ENCODE data around the gene AP5B1. TPM values are rescaled to one million over a fixed set of nuclear protein-coding genes. Genes with fewer than 3 reads are reported as not detected.
"Not testable (repeated sequence)": the region's sequence is repeated elsewhere in the genome, so short reads cannot be mapped to it uniquely, and the experiment has no call there.

The AP5B1 gene
- total RNA-seq, 1 donor from 2014 or later, result 19.3 TPM

DNA sequence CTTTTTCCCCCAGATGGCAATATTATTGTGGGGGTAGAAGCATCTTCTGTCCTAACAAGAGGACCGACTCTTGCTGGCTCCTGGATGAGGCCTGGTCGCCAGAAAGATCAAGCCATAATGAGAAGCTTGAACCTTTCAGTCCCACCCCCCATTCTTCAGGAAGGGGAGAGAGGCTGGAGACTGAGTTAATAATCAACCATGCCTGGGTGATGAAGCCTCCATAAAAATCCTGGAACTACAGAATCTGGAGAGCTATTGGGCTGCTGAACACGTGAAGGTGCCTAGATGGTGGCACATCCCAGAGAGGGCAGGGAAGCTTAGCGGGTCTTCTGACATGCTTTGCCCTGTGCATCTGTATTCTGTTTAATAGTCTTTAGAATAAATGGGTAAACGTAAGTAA is 16.3 kb downstream of the AP5B1 start:
- Mint-ChIP-seq H3K36me3 (ENCODE audit: insufficient read depth) (peaks cover 3% of the 10 kb centered on the region), H3K27ac (no peak overlapping the region), H3K27me3 (no peaks in the 10 kb centered on the region), H3K4me1 (ENCODE audit: low read depth) (peaks cover 9% of the 10 kb centered on the region), H3K9me3 (ENCODE audit: low read depth) (peaks cover under 1% of the 10 kb centered on the region), H3K4me3 (ENCODE audit: low read depth) (no peak overlapping the region)
- TF ChIP-seq, protein P1, sequence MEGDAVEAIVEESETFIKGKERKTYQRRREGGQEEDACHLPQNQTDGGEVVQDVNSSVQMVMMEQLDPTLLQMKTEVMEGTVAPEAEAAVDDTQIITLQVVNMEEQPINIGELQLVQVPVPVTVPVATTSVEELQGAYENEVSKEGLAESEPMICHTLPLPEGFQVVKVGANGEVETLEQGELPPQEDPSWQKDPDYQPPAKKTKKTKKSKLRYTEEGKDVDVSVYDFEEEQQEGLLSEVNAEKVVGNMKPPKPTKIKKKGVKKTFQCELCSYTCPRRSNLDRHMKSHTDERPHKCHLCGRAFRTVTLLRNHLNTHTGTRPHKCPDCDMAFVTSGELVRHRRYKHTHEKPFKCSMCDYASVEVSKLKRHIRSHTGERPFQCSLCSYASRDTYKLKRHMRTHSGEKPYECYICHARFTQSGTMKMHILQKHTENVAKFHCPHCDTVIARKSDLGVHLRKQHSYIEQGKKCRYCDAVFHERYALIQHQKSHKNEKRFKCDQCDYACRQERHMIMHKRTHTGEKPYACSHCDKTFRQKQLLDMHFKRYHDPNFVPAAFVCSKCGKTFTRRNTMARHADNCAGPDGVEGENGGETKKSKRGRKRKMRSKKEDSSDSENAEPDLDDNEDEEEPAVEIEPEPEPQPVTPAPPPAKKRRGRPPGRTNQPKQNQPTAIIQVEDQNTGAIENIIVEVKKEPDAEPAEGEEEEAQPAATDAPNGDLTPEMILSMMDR (IDR thresholded peaks at IDR 0.05; ENCODE audit: unreplicated experiment), result no peak
- DNase-seq (ENCODE audit: low spot score, unreplicated experiment), result no peak

DNA sequence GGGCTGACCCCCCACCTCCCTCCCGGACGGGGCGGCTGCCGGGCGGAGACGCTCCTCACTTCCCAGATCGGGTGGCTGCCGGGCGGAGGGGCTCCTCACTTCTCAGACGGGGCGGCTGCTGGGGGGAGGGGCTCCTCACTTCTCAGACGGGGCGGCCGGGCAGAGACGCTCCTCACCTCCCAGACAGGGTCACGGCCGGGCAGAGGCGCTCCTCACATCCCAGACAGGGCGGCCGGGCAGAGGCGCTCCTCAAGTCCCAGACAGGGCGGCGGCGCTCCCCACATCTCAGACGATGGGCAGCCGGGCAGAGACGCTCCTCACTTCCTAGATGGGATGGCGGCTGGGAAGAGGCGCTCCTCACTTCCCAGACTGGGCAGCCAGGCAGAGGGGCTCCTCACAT is 18.0 kb downstream of the AP5B1 start:
- H3K27me3 Mint-ChIP-seq; DNase-seq (ENCODE audit: low spot score, unreplicated experiment); H3K4me3 Mint-ChIP-seq (ENCODE audit: low read depth); H3K9me3 Mint-ChIP-seq (ENCODE audit: low read depth); H3K27ac Mint-ChIP-seq; H3K36me3 Mint-ChIP-seq (ENCODE audit: insufficient read depth); H3K4me1 Mint-ChIP-seq (ENCODE audit: low read depth): not testable (repeated sequence)

DNA sequence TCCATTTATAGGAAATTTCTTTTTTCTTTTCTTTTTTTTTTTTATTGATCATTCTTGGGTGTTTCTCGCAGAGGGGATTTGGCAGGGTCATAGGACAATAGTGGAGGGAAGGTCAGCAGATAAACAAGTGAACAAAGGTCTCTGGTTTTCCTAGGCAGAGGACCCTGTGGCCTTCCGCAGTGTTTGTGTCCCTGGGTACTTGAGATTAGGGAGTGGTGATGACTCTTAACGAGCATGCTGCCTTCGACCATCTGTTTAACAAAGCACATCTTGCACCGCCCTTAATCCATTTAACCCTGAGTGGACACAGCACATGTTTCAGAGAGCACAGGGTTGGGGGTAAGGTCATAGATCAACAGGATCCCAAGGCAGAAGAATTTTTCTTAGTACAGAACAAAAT is 18.6 kb downstream of the AP5B1 start:
- H3K27me3 Mint-ChIP-seq; H3K4me3 Mint-ChIP-seq (ENCODE audit: low read depth); H3K36me3 Mint-ChIP-seq (ENCODE audit: insufficient read depth); H3K27ac Mint-ChIP-seq; H3K9me3 Mint-ChIP-seq (ENCODE audit: low read depth); H3K4me1 Mint-ChIP-seq (ENCODE audit: low read depth); DNase-seq (ENCODE audit: low spot score, unreplicated experiment): not testable (repeated sequence)

DNA sequence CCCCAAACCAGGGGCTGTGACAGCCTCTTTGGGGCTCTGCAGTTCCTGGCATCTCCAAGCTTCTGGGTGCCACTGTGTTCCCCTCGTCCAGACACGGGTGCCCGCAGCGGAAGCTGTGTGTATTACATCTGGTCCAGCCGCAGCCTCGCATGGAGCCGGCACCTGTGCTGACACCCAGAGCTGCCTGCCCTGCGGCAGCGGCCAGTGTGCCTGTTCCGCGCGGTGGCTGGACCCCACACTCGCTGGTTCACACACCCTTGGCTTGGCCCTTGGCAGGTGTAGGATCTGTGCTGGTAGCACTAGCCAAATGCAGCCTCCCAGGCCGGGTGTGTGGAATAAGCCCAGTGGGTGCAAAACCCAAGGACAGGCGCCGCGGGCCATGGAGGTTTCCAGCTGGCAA is 35.7 kb downstream of the AP5B1 start:
- no peak for DNase-seq (ENCODE audit: low spot score, unreplicated experiment)
- no peaks in the 10 kb centered on the region for H3K4me1 Mint-ChIP-seq (ENCODE audit: low read depth)
- TF ChIP-seq, protein P1 (IDR thresholded peaks at IDR 0.05; ENCODE audit: unreplicated experiment), result no peak
- peaks cover 43% of the 10 kb centered on the region for H3K27me3 Mint-ChIP-seq
- H3K36me3 Mint-ChIP-seq (ENCODE audit: insufficient read depth), result no peaks in the 10 kb centered on the region
- no peak overlapping the region for H3K4me3 Mint-ChIP-seq (ENCODE audit: low read depth)
- H3K9me3 Mint-ChIP-seq (ENCODE audit: low read depth), result no peaks in the 10 kb centered on the region
- H3K27ac Mint-ChIP-seq, result no peak overlapping the region

DNA sequence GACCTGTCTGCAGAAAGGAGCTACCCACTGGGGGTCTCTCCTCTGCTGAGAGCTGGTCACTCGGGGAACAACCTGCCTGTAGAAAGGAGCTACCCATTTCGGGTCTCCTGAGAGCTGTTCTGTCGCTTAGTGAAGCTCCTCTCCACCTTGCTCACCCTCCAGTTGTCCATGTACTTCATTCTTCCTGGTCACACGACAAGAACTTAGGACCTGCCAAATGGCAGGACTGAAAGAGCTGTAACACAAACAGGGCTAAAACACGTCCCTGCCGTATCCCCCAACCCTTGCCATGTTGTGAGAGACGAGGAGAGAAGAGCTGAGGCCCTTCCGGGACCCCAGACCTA is 36.1 kb downstream of the AP5B1 start:
- TF ChIP-seq, protein P1 (IDR thresholded peaks at IDR 0.05; ENCODE audit: unreplicated experiment), result no peak
- Mint-ChIP-seq H3K9me3 (ENCODE audit: low read depth) (no peaks in the 10 kb centered on the region), H3K4me3 (ENCODE audit: low read depth) (no peak overlapping the region), H3K36me3 (ENCODE audit: insufficient read depth) (no peaks in the 10 kb centered on the region), H3K4me1 (ENCODE audit: low read depth) (no peaks in the 10 kb centered on the region), H3K27ac (no peak overlapping the region), H3K27me3 (peaks cover 40% of the 10 kb centered on the region)
- no peak for DNase-seq (ENCODE audit: low spot score, unreplicated experiment)

DNA sequence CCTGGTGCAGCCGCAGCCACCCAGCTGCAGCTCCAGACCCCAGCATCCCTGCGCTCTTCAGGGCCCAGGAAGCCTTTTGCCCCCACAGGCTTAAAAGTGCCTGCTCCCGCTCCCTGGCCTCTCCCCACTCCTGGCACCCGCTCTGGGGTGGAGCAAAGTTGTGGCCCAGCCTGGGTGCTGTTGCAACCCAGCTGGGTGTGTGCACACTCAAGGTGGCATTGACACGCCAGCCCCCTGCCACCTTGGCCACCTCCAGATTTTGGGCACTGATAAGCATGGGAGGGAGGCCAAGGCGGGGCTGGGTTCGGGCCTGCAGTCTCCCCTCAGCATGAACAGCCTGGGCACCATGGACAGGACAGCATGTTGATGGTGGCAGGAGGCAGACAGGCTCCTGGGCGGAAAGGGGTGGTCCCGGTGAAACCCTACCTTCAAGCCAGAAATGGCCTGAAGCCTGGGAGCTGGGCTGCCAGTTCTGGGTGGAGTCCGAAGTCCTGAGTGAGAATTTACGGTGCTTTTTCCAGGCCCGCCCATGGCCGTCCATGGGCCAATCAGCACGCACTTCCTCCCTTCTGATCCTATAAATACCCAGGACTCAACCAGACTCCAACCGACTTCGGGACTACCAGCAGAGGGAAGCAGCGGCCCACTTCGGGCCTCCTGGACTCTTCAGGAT is 36.6 kb downstream of the AP5B1 start:
- Mint-ChIP-seq H3K27me3 (peaks cover 36% of the 10 kb centered on the region), H3K4me3 (ENCODE audit: low read depth) (no peak overlapping the region), H3K4me1 (ENCODE audit: low read depth) (no peaks in the 10 kb centered on the region), H3K9me3 (ENCODE audit: low read depth) (no peaks in the 10 kb centered on the region), H3K27ac (no peak overlapping the region), H3K36me3 (ENCODE audit: insufficient read depth) (no peaks in the 10 kb centered on the region)
- no peak for DNase-seq (ENCODE audit: low spot score, unreplicated experiment)
- TF ChIP-seq, protein P1 (IDR thresholded peaks at IDR 0.05; ENCODE audit: unreplicated experiment), result peak; percentile 33
